ENCODE measurements around the gene CRTC1.

The CRTC1 gene

GRCh38 chr19:18772620-18773587, 89.4 kb downstream of the CRTC1 start:
- DNase-seq: no peak

- no peak for DNase-seq
Measured at GRCh38 chr19:18773682-18774081, 90.2 kb downstream of the CRTC1 start.

GRCh38 chr19:18774107-18774506, 90.6 kb downstream of the CRTC1 start:
- no peak for DNase-seq

- no peak for DNase-seq
Measured at GRCh38 chr19:18774782-18775444, 91.4 kb downstream of the CRTC1 start.

- no peak for DNase-seq
Measured at GRCh38 chr19:18775586-18776287, 92.3 kb downstream of the CRTC1 start.

- DNase-seq: no peak
Measured at GRCh38 chr19:18776288-18776594, 92.8 kb downstream of the CRTC1 start.

- no peak for DNase-seq
Measured at GRCh38 chr19:18776736-18777135, 93.3 kb downstream of the CRTC1 start.

- DNase-seq: no peak
Measured at GRCh38 chr19:18777301-18778075, 94.0 kb downstream of the CRTC1 start.

GRCh38 chr19:18778076-18778389, 94.6 kb downstream of the CRTC1 start:
- no peak for DNase-seq

GRCh38 chr19:18778826-18779495, 95.5 kb downstream of the CRTC1 start:
- no peak for DNase-seq

- DNase-seq: no peak
Measured at GRCh38 chr19:18780081-18780480, 96.6 kb downstream of the CRTC1 start.

GRCh38 chr19:18780631-18781030, 97.2 kb downstream of the CRTC1 start:
- no peak for DNase-seq

- DNase-seq: no peak
Measured at GRCh38 chr19:18781047-18781600, 97.6 kb downstream of the CRTC1 start.

- DNase-seq: no peak
Measured at GRCh38 chr19:18781885-18782527, 98.5 kb downstream of the CRTC1 start.

- no peak for DNase-seq
Measured at GRCh38 chr19:18782559-18783225, 99.2 kb downstream of the CRTC1 start.

- DNase-seq: no peak
Measured at GRCh38 chr19:18783958-18784785, 100.7 kb downstream of the CRTC1 start.

- DNase-seq: no peak
Measured at GRCh38 chr19:18784786-18785120, 101.3 kb downstream of the CRTC1 start.

- peak; percentile 91 for DNase-seq
Measured at GRCh38 chr19:18785179-18786124, 102.0 kb downstream of the CRTC1 start.

All from activated CD4-positive, alpha-beta T cell treated with anti-CD3 and anti-CD28 coated beads for 48 hours (primary cell).